HG03159 (cell line): Measurements from ENCODE around the gene ADPGK.
A peak's percentile ranks its signal among the peaks of the same experiment; 100 is the strongest.
"Not testable (repeated sequence)": the region's sequence is repeated elsewhere in the genome, so short reads cannot be mapped to it uniquely, and the experiment has no call there.

Experiments
- ATAC-seq: cut with Tn5 transposase; IDR thresholded peaks from one replicate; pipeline ENCODE4 v1.9.1; 2021; ENCODE audit warnings: mild to moderate bottlenecking, moderate library complexity; ENCODE audit not compliant: unreplicated experiment

The ADPGK gene

DNA sequence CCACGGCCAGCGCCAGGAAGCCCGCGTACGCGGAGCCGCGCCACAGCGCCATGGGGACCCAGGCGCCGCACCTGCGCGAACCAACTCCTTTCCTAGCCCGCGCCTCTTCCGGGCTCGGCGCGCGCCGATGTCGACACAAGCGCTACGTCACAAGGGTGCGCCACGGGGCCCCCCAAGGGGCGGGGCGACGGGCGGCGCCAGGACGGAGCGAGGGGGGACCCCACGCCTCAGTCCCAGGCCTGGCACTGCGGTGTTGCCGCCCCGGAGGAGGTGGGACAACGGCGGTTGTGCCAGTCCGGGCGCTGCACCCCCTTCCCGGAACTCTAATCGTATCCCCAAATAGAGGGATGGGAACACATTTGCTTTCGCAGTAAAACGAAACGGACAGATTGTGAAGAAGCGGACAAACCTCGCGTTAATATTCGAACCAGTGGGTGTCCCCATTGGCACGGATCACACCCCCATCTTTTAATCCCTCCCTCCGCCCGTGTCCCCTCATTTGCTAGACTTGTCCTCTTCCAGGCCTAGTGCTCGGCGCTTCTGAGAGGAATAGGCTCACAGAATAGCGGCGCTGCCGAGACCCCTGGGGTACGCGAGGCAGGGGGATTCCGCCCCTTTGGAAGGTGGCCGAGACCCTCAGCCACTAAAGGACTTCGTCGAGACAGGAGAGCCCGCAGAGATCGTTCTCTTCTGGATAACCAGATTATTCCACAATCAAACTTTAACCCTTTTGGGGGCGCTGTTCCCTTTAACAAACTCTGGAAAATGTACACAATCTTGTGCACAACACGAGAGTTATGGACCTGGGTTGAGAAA is at the start of gene ADPGK:
Gene ADPGK, minus strand, starts transcription at position 119 of the 816 bp plus-strand sequence. Its CDS starts 67 bp downstream, at position 52.
- peak; percentile 65 for ATAC-seq

DNA sequence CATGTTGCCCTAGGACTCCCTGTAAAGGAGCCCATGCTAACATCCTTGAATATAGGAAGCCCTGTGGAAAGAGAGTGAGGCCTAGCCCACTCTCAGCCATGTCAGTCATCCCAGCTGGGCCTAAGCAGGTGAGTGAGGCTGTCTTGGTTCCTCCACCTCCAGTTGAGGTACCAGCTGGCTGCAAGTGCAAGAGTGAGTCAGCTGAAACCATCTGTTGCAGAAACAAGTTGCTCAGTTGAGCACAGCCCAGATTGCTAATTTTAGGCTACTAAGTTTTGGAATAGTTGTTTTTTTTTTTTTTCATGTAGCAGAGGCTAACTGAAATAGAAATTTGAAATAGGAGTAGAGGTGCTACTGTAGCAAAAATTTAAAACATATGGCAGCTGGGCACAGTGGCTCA is 43.7 kb upstream of the ADPGK start:
- ATAC-seq: no peak

DNA sequence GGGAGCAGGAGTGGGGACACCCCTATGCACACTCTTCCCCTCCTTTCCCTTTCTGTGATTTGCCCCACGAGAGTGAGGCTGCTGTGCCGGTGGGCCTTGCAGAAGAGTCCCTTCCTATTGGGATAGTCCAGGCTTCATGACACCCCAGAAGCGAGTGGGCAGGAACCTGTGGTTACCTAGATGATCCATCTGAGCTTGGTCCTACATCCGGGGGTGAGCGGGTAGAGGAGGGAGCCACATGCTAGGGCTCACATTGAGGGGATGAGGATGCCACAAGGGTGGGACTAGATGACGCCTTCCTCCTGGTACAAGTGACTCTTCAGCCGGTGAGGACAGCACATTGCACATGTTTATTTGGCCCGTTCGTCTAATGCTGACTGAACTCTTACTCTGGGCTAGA is 43.1 kb upstream of the ADPGK start:
- no peak for ATAC-seq

DNA sequence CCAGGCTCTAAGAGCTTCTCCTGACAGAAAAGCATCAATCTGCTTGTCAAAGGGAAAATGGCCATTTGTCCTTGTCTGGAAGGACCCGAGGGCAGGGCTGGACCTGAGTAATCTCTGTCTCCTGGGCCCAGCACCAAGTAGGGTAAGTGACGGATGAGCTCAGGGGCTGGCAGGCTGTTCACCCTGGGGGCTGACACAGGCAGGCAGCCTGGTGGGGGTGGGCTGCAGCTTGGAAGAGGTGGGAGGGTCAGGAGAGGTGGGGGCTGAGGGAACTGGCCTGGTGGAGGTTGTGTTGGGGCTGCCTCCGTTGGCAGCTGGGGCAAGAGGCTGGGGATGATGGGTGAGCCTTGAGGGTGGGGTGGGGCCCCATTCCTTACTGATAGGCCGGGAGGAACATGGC is 42.3 kb upstream of the ADPGK start:
- no peak for ATAC-seq

DNA sequence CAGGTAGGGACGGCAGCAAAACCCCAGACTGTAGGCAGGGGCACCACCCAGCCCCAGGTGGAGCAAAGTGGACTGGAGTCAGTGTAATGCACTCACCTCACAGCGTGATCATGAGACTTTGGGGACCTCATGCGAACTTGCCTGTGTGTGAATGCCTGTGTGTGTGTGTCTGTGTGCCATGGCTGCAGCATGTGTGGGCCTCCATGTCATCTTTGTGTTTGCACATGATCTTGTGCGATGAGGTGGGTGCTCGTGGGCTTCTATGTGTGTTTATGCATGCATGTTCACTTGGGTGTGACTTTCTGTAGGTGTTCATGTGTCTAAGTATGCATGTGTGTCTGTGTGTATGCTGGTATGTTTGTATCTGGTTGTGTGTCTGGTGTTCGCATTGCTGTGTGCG is 41.2 kb upstream of the ADPGK start:
- no peak for ATAC-seq

DNA sequence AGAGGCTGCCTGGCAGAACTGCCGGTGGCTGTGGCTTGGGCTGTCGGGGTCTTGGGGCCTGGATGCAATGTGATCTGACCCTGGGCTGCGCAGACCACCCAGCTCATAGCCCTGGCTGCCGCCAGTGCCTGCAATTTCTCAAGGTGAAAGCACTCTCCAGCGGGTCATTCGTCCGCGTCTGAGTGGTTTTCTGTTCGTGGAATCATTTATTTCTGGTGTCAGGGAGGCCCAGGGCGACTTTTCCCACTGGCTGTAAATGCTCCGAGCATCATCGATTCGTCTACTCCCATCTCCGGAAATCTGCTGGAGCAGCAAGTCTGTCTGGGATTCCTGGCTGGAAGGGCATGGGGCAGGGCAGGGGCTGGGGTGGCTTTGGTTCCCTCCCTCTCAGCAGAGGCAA is 40.6 kb upstream of the ADPGK start:
- ATAC-seq: no peak

DNA sequence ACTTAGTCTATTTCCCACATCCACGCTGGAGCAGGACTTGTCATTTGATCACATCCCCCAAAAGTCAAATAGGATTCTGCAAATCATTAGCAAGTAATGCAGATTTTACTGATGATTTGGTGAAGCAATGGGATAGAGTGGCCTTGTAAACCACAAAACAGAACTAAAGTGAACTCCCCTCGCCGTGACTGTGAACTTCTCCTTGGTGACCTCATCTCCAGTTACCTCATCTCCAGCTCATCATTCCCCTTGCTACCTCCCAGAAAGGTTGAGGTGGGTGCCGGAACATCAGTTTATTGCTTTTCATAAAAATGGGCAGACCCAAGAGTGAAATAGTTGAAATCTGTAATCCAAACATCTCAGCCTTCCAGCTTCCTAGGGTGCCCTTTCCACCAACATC is 36.7 kb upstream of the ADPGK start:
- no peak for ATAC-seq

DNA sequence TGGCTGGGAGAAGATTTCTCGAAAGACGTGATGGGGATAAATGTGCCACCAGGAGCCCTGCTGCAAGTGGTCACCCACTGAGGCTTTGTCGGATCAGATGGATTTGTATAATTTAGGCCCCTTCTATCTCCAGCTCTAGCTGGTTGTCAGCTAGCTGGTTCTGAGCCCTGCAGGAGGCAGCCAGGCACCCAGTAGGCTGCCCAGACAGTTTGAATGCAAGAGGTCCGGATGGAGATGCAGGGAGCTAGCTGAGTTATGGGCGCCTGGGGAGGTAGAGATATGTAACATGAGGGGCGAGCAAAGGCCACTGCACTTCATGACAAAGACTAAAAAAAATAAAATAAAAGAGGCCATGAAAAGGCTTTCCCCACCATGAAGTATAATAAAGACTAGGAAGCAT is 35.1 kb upstream of the ADPGK start:
- ATAC-seq: no peak

DNA sequence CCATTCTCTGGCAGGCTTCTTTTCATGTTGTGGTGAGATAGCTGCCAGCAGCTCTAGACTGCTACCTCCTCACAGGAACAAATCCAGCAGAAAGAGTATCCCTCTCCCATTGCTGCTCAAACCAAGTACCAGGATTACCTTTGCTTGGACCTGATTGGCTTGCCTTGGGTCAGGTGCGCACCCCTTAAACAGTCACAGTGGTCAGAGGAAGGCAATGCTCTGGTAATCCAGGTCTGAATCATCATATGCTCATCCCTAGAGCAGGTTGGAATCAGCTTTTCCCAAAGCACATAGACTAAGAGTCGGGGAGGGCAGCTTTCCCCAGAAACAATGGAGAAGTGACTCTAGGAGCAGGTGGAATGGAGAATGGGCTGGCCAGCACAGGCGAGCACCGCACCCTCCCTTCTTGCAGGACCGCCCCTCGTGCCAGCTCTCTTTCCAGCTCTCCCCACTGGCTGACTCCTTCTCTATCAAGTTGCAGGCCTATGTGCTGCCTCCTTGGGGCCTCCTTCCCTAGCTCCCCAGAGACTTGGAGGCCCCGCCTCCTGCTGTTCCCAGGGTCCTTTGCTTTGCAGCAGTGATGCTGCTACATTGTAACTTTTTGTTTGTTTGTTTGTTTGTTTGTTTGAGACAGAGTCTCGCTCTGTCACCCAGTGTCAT is 29.9 kb upstream of the ADPGK start:
- ATAC-seq: no peak

DNA sequence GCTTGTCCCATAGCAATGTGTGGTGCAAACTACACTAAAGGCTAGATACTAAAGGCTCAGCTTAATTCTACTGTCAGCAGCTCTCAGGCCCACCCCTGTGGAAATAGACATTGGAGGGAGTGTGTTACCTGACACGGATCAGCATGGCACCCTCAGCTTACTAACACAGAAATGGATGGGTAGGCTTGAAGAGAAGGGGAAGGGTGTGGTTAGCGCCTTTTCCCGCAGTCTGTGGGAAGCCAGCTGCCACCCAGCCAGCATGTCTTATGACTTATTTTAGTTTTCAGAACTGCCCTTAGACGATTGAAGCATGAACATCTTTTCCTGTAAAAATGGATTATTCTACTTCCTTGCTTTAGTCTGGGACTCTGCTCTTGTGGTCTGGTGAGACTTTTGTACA is 25.8 kb upstream of the ADPGK start:
- ATAC-seq: no peak

DNA sequence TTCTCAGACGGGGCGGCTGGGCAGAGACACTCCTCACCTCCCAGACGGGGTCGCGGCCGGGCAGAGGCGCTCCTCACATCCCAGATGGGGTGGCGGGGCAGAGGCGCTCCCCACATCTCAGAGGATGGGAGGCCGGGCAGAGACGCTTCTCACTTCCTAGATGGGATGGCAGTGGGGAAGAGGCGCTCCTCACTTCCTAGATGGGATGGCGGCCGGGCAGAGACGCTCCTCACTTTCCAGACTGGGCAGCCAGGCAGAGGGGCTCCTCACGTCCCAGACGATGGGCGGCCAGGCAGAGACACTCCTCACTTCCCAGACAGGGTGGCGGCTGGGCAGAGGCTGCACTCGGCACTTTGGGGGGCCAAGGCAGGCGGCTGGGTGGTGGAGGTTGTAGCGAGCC is 23.8 kb upstream of the ADPGK start:
- ATAC-seq: not testable (repeated sequence)

DNA sequence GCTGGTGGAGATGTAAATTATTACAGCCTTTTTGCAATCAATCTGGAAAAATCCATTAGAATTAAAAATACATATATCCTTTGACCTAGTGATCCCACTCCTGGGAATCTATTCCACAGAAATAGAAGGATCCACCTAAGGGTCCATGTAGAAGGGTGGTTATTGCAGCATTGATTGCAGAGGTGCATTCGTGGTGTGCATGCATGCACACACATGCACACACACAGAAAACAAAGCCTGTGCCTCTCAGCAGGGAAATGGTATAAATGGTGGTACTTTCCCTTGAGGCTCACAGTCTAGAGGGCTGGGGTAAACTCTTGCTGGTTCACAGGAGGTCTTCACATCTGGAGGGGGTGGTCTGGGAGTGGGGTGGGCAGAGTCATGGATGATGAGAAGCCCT is 19.4 kb upstream of the ADPGK start:
- no peak for ATAC-seq

DNA sequence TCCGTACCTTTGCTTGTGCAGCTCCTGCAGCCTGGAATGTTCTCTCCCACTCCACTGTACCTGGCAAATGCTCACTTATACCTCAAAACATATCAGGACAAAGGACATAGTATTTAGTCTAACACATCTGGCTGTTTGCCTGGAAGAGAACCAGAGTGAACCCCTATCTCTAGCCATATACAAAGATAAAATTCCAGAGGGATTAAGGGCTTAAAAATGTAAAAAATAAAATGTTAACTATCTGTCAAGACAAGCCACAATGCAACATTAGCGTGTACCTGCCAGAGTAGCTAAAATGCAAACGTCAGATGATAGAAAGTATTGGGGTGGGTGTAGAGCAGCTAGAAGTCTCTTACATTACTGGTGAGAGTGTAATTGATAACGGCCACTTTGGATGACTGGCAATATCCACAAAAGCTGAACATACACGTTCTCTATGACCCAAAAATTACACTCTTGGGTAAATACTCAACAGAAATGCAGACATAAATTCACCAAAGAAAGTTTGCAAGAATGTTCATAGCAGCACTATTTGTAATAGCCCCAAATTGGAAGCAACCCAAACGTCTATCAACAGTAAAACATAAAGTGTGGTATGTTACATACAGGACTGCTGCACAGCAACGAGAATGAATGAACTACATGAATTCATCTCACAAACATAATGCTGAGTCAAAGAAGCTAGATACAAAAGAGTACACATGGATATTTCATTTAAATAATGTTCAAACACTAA is 18.2 kb upstream of the ADPGK start:
- no peak for ATAC-seq

DNA sequence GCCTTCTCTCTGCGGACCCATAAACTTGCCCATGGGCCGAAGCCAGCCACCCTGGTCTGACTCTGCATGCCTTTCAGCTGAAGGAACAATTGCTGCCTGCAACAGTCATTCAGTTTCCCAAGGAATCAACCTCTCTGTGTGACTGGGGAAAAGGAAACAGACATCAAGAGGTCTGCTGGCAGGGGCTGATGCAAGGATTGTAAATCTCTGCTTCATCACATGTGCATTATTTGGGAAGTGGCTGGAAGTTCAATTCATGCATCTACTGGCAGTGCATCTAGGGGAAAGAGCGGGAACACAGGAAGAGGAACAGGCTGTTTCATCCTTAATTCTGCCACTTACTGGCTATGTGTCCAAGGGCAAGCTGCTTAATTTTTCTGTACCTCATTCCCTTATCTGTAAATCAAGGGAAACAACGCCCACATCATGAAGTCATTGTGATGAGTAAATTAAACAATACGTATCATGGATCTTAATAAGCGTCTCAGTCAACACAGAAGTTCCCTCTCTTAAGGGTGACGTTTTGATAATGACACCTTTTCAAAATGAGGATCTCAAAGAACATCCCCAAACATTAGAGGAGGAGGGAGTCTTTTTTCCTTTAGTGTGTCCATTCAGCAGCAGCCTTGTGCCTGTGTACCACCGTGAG is 17.4 kb upstream of the ADPGK start:
- ATAC-seq: no peak

DNA sequence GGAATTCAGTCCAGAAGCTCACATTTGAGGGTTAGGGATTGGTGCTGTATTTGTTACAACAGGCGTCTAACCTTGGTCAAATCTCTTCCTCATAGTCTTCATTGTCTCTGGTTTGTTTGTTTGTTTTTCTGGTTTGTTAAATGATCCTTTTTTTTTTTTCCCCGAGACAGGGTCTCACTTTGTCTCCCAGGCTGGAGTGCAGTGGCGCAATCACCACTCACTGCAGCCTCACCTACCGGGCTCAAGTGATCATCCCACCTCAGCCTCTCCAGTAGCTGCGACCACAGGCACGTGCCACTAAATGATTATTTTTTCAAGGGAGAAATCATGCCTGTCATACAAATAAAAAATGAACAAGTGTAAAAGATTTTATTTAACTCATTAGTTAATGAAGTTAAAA is 14.3 kb upstream of the ADPGK start:
- no peak for ATAC-seq

DNA sequence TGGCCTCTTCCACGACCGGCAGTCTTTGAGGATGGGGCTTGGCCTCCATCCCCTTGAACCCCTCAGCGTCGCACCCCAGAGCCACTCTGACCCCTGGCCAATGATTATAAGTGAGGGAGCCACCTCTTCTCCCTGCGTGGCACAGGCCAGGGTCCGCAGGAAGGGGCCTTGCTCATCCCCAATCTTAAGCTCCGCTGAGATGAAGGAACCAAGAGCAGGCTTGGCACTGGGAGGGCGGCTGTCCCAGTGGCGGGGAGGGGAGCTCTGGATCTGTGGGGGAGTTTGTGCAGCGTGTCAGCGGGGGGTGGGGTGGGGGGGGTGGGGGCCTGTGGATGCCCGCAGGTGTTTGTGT is 13.8 kb upstream of the ADPGK start:
- no peak for ATAC-seq

DNA sequence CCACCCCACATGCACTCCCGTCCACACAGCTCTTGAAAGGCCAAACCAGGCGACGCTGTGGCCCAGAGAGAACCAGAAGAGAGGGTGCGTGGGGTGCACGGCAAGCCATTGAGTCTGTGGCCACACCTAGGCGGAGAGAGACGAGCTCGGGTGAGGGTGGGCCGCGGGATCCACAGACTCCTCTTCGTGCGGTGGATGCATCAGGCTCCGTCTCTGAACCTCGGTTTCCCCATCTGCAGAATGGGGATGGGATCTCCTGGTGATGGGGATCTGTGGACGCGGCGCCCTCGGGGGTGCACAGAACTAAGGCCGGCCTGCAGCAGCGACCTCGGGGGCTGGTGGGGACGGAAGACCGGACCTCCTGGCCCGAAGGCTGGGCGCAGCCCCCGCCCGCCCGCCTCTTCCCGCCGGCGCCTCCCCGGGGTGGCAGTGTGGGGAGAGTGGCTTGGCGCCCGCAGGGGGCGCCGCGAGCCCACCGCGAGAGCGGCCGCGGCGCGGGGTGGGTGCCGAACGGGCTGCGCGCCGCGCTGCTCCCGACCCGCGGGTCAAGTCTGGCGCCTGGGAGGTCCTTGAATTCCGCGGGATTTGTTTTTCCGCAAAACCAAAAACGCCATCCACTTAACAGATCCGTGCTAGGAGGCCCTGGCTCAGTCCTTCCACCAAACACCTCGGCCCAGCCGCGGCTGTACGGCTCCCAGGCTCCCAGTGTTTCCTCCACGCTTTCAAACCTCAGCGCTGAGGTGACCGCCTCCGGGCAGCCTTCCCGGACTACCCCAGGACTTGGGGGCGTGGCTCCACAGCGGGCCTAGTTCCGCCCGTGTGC is 13.2 kb upstream of the ADPGK start:
- no peak for ATAC-seq

DNA sequence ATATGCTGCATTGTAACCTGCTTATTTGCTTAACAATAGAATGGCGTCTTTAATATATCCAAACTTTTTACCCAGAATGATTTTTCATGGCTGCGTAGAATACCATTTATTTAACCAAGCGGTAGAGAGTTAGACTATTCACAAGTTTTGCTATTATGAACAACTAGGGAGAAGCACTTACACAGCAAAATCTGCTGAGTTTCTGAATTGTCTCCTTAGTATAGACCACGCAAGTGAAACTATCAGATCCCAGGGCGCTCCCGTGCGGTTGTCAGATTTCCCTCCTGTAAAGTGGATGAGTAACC is 12.6 kb upstream of the ADPGK start:
- no peak for ATAC-seq

DNA sequence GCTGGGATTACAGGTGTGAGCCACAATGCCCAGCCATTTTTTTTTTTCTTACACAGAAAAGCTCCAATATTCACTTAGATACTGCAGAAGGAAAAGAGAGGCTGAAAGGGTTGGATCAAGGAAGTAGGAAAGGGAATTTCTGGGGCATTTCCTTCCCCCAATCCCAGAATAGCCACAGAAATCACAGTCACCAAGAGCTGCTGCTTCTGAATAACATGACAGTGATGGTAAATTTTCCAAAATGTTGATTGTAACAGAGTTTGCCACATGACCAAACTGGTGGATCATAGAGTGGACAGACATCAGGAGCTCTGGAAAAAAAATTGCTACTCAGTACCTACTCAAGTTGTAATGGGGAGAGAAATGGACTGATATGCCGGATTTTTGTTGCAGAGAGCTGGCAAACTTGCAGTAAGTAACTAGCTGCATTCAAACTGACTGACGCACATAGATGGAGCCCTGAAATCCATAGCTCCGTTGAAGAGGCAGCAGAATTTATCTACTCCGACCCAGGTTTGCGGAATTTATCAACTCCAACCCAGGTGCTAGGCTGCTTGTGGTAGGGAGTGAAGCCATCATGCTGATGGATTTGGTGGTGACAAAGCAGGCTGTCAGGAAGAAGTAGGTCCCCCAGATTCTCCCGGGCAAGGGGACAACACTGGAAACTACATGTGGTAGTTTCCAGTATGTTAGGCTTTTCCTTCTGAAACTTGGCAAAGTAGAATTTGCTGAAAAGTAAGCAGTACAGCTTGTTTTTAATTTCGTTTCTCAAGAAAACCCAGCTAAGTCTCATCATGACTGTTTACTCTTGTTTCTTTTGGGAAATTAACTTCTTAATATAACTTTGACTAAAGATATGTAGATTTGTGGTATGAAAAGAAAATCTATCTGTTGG is 10.5 kb upstream of the ADPGK start:
- no peak for ATAC-seq

DNA sequence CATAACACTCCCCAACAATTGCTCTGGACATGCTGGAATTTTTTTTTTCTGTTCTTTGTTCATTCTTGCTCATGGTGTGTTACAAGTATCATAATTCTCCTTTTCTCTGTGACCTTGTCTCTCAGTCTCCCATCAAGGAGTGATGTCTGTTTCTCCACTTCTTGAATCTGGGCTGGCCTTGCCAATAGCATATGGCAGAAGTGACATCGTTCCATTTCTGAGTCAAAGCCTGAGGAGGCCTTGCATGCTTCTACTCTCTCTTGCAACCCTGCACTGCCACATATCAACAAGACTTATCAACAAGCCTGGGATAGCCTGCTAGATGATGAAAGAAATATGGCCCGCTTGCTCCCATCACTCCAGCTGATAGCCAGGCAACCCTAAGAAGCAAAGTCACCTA is 8.9 kb upstream of the ADPGK start:
- no peak for ATAC-seq
